Kidney glomerular epithelial cell (primary cell): Measurements from ENCODE around the gene ZC3HAV1.

Source experiments
- DNase-seq: peaks from one replicate; lab custom pipeline; 2025; lab: John Stamatoyannopoulos, UW

Gene ZC3HAV1

DNA sequence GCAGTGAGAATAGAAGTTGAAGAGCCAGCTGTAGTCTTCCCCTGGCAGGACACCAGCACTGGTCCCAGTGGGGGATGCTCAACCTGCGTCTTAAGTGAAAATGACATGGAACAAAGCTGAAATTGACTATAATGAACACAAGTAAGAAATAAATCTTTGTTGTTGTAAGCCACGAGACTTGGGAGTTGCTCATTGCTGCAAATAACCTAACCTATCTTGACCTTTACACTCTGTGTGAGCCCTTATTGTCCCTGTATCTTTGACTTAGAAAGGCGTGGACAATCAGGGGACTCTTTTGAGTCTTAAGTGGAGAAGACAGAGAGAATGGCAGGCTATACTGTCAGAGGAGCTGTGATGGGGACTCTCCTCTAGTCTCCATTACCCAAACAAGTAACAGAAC lies 90.6 kb downstream of the ZC3HAV1 start:
- no peak for DNase-seq

DNA sequence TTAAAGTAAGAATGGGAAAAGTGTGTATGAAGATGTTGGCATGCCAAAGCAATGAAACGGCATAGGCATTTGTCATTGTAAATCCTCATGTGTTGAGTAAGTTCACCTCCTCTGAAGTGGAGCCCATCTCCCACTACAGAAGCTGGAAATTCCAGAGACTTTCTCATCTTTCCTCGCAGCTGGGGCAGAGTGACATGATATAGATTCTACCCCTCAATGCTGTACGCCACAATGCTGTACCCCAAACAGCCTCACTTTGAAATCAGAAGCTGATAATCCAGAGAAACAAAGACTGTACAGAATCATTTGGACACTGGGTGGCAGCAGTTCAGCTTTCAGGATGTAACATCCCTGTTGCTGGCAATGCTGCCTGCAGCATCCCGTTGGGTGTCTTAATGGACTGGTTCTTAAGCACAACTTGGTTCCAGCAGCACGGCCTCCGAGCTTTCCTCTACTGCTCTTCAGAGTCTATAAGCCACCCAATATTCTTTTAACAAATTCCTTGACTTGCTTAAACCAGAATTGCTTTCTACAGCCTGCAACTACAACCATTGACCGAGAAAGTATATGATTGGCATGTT lies 92.5 kb downstream of the ZC3HAV1 start:
- peak; percentile 52 for DNase-seq

DNA sequence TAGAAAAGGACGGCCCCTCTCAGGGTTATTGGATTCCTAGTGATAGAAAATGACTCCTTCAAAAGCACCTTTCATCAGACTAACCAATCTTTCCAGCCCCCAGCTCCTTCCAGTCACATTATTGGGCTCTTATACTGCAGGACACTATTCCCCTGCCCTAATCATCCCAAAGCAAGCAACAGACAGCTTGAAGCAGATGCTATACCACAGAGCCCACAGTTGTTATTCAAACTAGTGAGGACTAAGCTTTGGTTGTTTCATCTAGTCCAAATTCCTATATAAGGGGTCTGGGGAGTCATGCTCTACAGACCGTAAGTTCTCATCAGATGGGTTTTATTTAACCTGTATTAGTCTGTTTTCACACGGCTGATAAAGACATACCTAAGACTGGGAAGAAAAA lies 98.1 kb downstream of the ZC3HAV1 start:
- DNase-seq: no peak

DNA sequence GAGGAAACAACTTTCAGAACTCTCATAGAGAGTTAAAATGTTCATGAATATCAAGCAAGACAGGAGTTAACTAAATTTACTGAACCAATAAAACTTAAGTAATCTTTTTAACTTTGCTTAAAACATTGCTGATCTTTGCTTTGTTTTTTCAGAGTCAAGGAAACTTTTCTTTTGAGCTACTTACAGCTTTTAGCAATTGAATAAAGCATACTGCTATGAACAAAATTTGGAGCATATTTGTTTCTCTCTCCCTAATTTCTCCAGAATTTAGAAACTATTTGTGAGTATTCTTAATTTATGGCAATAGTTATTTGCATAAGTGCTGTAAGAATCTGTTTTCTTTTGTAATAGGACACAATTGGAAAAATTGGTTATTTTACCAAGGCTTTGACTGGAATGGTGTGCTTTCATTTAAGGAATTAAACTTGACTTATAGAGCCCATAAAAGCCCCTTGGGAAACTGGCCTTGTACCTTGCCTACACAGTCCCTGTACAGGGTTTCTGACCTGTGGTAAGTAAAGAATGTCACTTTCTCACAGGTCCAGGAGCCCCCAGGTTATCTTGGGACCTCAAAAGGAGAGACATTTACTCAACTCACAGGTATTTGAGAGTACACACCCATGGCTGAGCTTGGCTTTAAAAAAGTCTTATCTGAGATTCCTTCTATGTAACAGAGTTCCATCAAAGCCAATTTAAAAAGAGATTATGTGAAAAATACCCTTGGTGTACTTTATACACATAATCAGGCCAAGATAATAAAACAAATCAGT lies 105.0 kb downstream of the ZC3HAV1 start:
- DNase-seq: no peak

DNA sequence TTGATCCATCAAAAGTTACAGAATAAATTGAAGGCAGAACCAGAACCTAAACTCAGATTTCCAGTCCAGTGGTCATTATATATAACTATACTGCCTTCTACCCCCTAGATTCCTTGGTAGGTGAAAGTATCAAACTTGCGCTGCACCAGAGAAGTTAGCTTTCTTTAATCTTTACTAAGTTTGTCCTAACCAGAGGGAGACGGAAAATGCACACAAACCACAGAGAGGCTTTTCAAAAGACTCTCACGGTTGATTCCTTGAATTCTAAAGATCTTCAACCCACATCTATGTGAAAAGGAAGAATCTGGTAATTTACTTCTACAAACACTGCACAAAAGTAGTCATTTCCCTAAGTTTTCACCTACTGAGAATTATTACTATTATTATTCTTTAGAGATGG lies 110.1 kb downstream of the ZC3HAV1 start:
- DNase-seq: no peak
